PC-3 (cell line): Measurements from ENCODE around the gene ICE2. TPM values are rescaled to one million over a fixed set of nuclear protein-coding genes. Genes with fewer than 3 reads are reported as not detected.
"Not testable (repeated sequence)": the region's sequence is repeated elsewhere in the genome, so short reads cannot be mapped to it uniquely, and the experiment has no call there.

ENCODE experiments used
- ATAC-seq: fragments of 200-7000 bp; cut with Tn5 transposase; 2 replicates; pipeline ENCODE4 v1.9.1; 2020; ENCODE audit warnings: mild to moderate bottlenecking, moderate library complexity
- BruUV-seq: library from RNA; stranded (reverse); fragments of 400-500 nt; replicated peaks from 2 replicates; lab custom pipeline; 2021; lab: Mats Ljungman, UMichigan
- CTCF ChIA-PET: fragments of 300-600 bp; sonication (Branson Sonifier 250); formaldehyde crosslinking; loops from one replicate; lab custom pipeline; 2022; ENCODE audit warnings: antibody characterized with exemption; lab: Charles Lee
- POLR2A ChIA-PET: fragments of 300-600 bp; sonication (Branson Sonifier 250); formaldehyde crosslinking; loops from one replicate; lab custom pipeline; 2022; ENCODE audit warnings: antibody characterized with exemption; ENCODE audit not compliant: unreplicated experiment; lab: Charles Lee
- DNase-seq: peaks from one replicate; pipeline ENCODE4 v3.0.0-alpha.2; 2015
- H2AFZ ChIP-seq: fragments of 300-600 bp; sonication (generic); 2 replicates; pipeline ENCODE4 v1.6.0; 2016; ENCODE audit warnings: antibody characterized with exemption, low read length
- H3F3A ChIP-seq: fragments of 300-600 bp; sonication (generic); one replicate; pipeline ENCODE4 v1.6.0; 2017; ENCODE audit warnings: antibody characterized with exemption, low read length, control low read depth, mild to moderate bottlenecking; ENCODE audit not compliant: unreplicated experiment
- H3K27ac ChIP-seq: fragments of 300-600 bp; sonication (generic); 2 replicates; pipeline ENCODE4 v1.5.1; 2016; ENCODE audit warnings: mild to moderate bottlenecking, low read length
- H3K27me3 ChIP-seq: fragments of 300-600 bp; sonication (generic); 2 replicates; pipeline ENCODE4 v1.6.1; 2016; ENCODE audit warnings: low read length, mixed read lengths
- H3K36me3 ChIP-seq: fragments of 300-600 bp; sonication (generic); 2 replicates; pipeline ENCODE4 v1.6.1; 2016; ENCODE audit warnings: low read depth, mixed run types, low read length, mixed read lengths
- H3K4me1 ChIP-seq: fragments of 300-600 bp; sonication (generic); 2 replicates; pipeline ENCODE4 v1.5.1; 2016; ENCODE audit warnings: low read length; ENCODE audit not compliant: insufficient read depth
- H3K4me2 ChIP-seq: fragments of 300-600 bp; sonication (generic); 2 replicates; pipeline ENCODE4 v1.6.0; 2016; ENCODE audit warnings: low read length
- H3K4me3 ChIP-seq: fragments of 300-600 bp; sonication (generic); 2 replicates; pipeline ENCODE4 v1.5.1; 2016; ENCODE audit warnings: mild to moderate bottlenecking, low read length, mixed read lengths
- H3K79me2 ChIP-seq: fragments of 300-600 bp; sonication (generic); 2 replicates; pipeline ENCODE4 v1.6.1; 2017; ENCODE audit warnings: low read length, mixed read lengths
- H3K9ac ChIP-seq: fragments of 300-600 bp; sonication (generic); 2 replicates; pipeline ENCODE4 v1.6.0; 2016; ENCODE audit warnings: mild to moderate bottlenecking, low read length
- H3K9me2 ChIP-seq: fragments of 300-600 bp; sonication (generic); replicated peaks from 2 replicates; pipeline ENCODE4 v1.6.1; 2016; ENCODE audit warnings: mixed run types, low read length, mixed read lengths
- H3K9me3 ChIP-seq: fragments of 300-600 bp; sonication (generic); 2 replicates; pipeline ENCODE4 v1.6.1; 2016; ENCODE audit warnings: low read length, mixed read lengths
- H4K20me1 ChIP-seq: fragments of 300-600 bp; sonication (generic); 2 replicates; pipeline ENCODE4 v1.6.1; 2016; ENCODE audit warnings: low read length, mixed read lengths
- CTCF ChIP-seq: fragments of 300-600 bp; sonication (generic); conservative IDR thresholded peaks from 2 replicates; pipeline ENCODE4 v1.5.1; 2017; ENCODE audit warnings: antibody characterized with exemption, low read depth, mild to moderate bottlenecking, low read length
- EZH2 ChIP-seq: fragments of 300-600 bp; sonication (generic); IDR thresholded peaks from one replicate; pipeline ENCODE4 v1.6.1; 2017; ENCODE audit warnings: antibody characterized with exemption, mild to moderate bottlenecking, low read length; ENCODE audit not compliant: unreplicated experiment
- EZH2phosphoT487 ChIP-seq: fragments of 300-600 bp; sonication (generic); IDR thresholded peaks from 2 replicates; pipeline ENCODE4 v1.6.1; 2018; ENCODE audit warnings: mild to moderate bottlenecking, antibody characterized with exemption, low read length, borderline replicate concordance
- intact Hi-C: fragments of 100-400 bp; cut with micrococcal nuclease; formaldehyde crosslinking; loops from 2 replicates; pipeline ENCODE4 v1.9.0; 2023
- total RNA-seq: library from RNA; depleted of rRNA; stranded (reverse); fragments of >200 nt; gene quantifications from 2 replicates; pipeline ENCODE4 v1.2.3, GENCODE V29; 2014

ICE2 gene
- total RNA-seq, 1 experiment from 2014 or later = 14.8 TPM

GRCh38 chr15:60414016-60414682 is 64.8 kb downstream of the ICE2 start:
- no peak overlapping the region for H2AFZ ChIP-seq
- intact Hi-C loops = no loop called here
- ChIA-PET POLR2A (interaction anchor here (0.6 kb wide), 2 partner anchors 14 to 51 kb away, joined by 3 to 6 read pairs; no protein-coding TSS in a partner anchor), CTCF (no interaction called here)
- no peaks in the 10 kb centered on the region for H3K27me3 ChIP-seq
- peak overlapping the region; percentile 45 for H3K4me2 ChIP-seq
- ATAC-seq (peak; percentile 94), DNase-seq (peak; percentile 81)
- no peaks in the 10 kb centered on the region for H3K79me2 ChIP-seq
- H3K27ac ChIP-seq = peak overlapping the region; percentile 62
- H3K9me2 ChIP-seq = no peaks in the 10 kb centered on the region
- 0 out of 2 replicates have a peak overlapping the region, but pooled peaks have one; percentile 10 for H3K9ac ChIP-seq
- peaks cover 4% of the 10 kb centered on the region for H3F3A ChIP-seq
- no peaks in the 10 kb centered on the region for H3K9me3 ChIP-seq
- H3K4me3 ChIP-seq = no peak overlapping the region
- TF ChIP-seq EZH2phosphoT487 = no peak
- no peak for TF ChIP-seq EZH2
- no peak for TF ChIP-seq CTCF
- no peaks in the 10 kb centered on the region for H3K36me3 ChIP-seq
- H4K20me1 ChIP-seq = no peaks in the 10 kb centered on the region
- BruUV-seq = no TSS peak
- H3K4me1 ChIP-seq = peaks cover 25% of the 10 kb centered on the region

- Histone ChIP-seq H4K20me1 (no peaks in the 10 kb centered on the region), H3K27me3 (no peaks in the 10 kb centered on the region), H3K27ac (peak overlapping the region; percentile 62), H3K36me3 (no peaks in the 10 kb centered on the region), H3K9me2 (no peaks in the 10 kb centered on the region), H2AFZ (no peak overlapping the region), H3K9ac (0 out of 2 replicates have a peak overlapping the region, but pooled peaks have one; percentile 10), H3K4me2 (peak overlapping the region; percentile 45), H3K79me2 (no peaks in the 10 kb centered on the region), H3F3A (peaks cover 10% of the 10 kb centered on the region), H3K4me3 (no peak overlapping the region), H3K9me3 (no peaks in the 10 kb centered on the region), H3K4me1 (peaks cover 30% of the 10 kb centered on the region)
- DNase-seq (no peak), ATAC-seq (no peak)
- no TSS peak for BruUV-seq
- intact Hi-C loops = no loop called here
- ChIA-PET CTCF (no interaction called here), POLR2A (interaction anchor here (0.6 kb wide), 2 partner anchors 18 to 51 kb away, joined by 3 read pairs; no protein-coding TSS in a partner anchor)
- TF ChIP-seq EZH2phosphoT487 (no peak), CTCF (no peak), EZH2 (no peak)
Measured at GRCh38 chr15:60413231-60413824, 65.6 kb downstream of the ICE2 start.

DNA sequence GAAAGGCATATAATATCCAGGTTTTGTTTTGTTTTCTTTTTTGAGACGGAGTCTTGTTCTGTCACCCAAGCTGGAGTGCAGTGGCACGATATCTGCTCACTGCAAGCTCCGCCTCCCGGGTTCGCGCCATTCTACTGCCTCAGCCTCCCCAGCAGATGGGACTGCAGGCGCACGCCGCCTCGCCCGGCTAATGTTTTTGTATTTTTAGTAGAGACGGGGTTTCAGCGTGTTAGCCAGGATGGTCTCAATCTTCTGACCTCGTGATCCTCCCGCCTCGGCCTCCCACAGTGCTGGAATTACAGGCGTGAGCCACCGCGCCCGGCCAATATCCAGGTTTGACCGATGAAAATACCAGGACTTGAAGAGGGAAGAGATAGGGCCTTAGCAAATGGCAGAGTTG is 66.1 kb downstream of the ICE2 start:
- H3K27ac ChIP-seq, H2AFZ ChIP-seq, ATAC-seq, H3K79me2 ChIP-seq, H3K9me3 ChIP-seq, H3K9ac ChIP-seq, DNase-seq, H4K20me1 ChIP-seq, intact Hi-C loops, H3K36me3 ChIP-seq, H3K9me2 ChIP-seq, BruUV-seq, H3K27me3 ChIP-seq, CTCF ChIA-PET, H3K4me3 ChIP-seq: not testable (repeated sequence)
- peak overlapping the region; percentile 45 for H3K4me2 ChIP-seq
- peaks cover 35% of the 10 kb centered on the region for H3K4me1 ChIP-seq
- POLR2A ChIA-PET = interaction anchor here (0.6 kb wide), 1 partner anchor 18 kb away, joined by 3 read pairs; no protein-coding TSS in a partner anchor
- H3F3A ChIP-seq = peaks cover 15% of the 10 kb centered on the region
